HG03196 (cell line): ENCODE data around the gene SLC39A1.

ENCODE experiments used
- ATAC-seq: cut with Tn5 transposase; IDR thresholded peaks from one replicate; pipeline ENCODE4 v1.9.1; 2021; ENCODE audit not compliant: unreplicated experiment

The SLC39A1 gene

GRCh38 chr1:153953859-153954365 is 9.4 kb downstream of the SLC39A1 start:
- no peak for ATAC-seq

- no peak for ATAC-seq
These were observed 11.5 kb downstream of the SLC39A1 start for GRCh38 chr1:153951801-153952200.

DNA sequence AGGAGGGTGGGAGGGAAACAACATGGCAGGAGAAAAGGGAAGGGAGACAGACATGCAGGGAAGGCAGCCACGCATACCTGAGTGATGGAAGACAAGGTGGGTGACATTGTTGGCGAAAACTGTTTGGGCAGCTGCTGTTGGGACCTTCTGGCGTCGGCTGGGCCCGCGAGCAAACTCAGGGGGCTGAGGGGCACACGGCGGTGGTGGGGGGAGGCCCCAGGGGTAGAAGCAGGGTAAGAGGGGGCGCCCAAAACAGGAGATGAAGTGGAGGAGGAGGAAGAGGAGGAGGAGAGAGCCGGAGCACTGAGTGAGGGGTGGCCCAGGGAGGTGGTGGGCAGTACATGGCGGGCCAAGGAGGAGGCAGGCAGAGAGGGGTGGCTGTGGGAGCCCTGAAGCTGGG is 12.2 kb downstream of the SLC39A1 start:
- ATAC-seq = no peak

DNA sequence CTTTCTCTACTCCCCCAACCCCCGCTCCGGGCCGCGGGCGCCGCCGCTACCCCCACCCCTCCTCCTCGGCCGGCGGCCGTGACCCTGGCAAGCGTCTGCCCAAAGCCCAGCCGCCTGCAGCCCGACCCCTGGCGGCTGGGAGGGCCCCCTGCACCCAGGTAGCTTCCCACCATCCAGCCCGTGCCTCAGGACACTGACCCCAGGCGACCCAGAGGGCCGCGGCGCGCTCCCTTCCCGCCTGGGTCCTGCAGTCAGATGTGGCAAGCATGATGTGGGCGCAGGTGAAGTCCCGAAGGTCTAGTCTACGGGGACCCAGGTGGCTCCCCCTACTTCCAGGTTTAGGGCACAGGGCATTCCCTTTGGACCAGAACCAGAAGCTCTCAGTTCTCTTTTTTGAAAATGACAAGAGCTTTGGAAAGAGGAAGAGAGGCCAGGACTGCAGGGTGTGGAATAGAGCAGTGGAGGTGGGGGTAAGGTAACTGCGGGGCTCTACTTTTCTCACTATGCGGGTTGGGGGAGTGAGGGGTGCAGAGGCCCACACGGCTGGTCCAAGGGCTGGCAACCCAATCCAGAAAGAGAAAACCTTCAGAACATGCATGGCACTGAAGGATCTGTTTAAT is 16.6 kb downstream of the SLC39A1 start, which contains the start of gene DENND4B:
DENND4B (minus strand) TSS at position 97 of the 620 bp plus-strand sequence. CDS start 2,344 bp downstream, outside the sequence.
- ATAC-seq = peak; percentile 58

GRCh38 chr1:153945795-153946621 is 17.3 kb downstream of the SLC39A1 start:
- peak; percentile 60 for ATAC-seq

- peak; percentile 21 for ATAC-seq
These were observed 18.1 kb downstream of the SLC39A1 start for GRCh38 chr1:153945131-153945794.

DNA sequence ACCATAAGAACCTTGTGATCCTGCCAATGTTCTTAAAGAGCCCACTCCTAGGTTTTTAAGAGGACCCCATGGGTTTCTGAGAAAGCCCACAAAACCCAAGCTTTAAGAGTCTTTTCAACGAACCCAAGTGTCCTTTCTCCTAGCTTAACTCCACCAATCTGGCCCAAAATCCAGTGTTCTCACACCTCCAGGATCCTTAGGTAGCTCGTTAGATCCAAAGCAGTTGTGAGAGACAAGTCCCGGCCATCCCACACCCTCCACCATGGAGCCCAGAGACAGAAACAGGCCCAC is 18.6 kb downstream of the SLC39A1 start:
- ATAC-seq = no peak

GRCh38 chr1:153944005-153944826 is 19.1 kb downstream of the SLC39A1 start:
- no peak for ATAC-seq

GRCh38 chr1:153942766-153943549 is 20.4 kb downstream of the SLC39A1 start:
- ATAC-seq = no peak

DNA sequence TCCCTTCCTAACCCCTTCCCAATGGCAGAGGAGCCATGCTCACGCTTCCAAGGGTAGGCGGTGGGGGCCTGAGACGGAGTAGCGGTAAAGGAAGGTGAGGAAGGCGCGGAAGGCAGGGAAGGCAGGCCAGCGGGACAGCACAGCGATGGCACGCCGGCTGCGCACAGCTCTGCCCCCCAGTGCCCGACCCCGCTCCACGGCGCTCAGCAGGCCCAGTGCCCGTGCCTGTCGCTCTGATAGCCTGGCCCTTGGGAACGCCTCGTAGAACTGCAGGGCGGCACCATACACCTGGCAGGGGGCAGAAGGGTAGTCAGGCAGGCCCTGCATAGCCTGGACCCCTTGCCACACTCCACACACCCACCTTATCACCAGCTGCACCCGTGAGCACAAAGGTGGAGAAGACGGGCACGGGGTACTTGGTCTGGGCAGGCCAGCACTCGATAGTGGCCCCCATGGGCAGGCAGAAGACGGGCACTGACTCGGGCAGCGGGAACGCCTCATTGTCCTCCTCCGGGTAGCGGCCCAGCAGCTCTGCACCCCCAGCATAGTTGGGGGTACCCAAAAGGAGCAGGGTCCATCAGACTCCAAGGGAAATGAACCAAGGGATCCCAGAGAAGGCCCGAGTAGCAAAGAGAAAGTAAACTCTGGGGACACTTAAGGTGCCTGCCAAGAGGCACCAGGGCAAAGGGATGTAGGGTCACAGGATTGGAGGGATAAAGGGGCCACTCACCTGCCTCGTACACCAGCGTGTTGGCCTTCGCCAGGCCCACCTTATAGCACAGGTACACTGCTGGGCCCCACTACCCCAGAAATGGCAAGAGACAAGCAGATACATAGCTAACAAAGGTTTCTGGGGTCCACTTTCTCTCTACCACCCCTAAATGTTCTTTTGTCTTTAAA is 21.3 kb downstream of the SLC39A1 start:
- no peak for ATAC-seq

DNA sequence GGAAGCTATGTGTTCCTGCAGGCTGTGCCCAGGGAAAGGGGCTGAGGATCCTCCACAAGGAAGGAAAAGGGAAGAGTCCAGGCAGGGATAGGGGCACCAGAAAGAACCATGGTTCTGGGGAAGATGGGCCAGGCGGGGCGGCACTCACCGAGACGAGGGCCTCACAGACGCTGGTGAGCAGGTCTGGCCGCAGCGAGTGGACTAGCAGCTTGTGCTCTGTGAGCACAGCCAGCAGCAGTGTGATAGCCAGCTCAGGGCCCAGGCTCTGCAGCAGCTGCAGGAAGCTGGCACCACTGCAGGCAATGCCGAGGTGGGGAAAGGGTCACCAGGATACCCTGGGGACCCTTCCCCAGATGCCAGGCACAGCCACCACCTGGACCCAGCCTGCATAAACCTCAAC is 22.6 kb downstream of the SLC39A1 start:
- no peak for ATAC-seq

DNA sequence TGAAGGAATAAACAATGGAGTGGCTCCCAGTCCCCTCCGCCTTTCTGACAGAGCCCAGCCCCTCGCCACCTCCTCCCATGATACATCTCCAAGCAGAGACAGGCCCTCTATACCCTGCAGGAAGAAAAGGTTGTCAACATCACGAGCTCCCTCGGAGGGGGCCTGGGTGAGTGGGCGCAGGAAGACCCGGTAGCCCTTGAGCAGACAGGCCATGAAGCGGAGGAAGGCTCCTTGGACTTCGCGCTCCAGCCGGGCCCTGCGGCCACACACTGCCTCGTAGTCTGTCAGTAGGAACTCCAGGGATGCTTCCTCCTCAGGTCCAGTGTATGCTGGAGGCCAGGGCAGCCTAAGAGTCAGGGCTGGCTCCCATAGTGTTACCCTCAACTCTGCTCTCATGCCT is 23.9 kb downstream of the SLC39A1 start:
- no peak for ATAC-seq

- ATAC-seq = no peak
These were observed 24.3 kb downstream of the SLC39A1 start for GRCh38 chr1:153938996-153939395.

DNA sequence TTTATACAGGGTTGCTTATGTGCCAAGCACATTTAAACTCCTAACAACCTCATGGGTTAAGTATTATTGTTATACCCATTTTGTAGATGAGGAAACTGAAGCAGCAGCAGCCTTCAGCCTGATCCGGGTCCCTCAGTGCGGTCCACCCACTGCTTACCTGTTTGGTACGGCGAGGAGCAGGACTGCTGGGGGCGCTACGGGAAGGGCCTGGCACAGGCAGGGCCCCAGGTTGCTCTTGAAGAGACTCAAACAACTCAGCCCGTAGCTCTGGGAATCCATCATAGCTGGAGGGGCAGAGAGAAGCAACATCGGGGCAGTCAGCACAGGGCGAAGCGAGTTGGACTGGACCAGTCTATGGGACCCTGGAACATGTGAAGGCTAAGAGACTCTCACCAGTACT is 26.0 kb downstream of the SLC39A1 start:
- ATAC-seq = no peak

DNA sequence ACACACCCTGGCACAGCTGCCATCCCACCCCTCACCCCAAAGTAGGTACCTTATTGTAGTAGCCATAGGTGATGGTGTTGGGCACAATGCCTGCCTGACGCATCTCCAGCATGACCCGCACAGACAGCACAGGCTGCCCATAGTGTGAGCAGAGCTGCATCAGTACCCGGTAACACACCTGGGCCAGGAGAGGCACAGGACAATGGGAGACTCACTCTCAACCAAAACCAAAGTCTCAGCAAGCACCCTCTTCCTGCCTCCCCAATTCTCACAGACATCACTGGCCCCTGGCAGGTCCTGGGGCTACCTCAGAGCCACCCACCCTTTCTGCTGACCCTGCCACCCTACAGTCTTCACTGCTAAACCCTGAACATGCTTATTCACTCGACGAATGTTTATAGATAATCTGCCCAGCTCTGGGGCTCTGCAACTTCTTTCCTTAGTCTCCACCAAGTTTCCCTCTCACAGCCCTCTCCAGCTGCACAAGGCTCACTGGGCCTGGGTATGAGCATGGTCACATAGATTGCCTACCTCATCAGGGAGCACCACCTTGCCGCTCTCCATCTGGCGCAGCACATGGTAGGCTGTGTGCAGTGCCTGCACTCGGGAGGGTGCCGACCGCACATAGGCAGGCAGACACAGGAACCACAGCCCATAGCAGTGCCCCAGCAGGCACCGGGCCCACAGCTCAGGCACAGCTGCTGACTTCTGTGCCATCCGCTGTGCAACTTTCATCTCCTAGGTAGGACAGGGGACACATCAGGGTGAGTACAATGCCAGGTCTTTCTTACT is 27.1 kb downstream of the SLC39A1 start:
- no peak for ATAC-seq

GRCh38 chr1:153934746-153935145 is 28.6 kb downstream of the SLC39A1 start:
- ATAC-seq = no peak

- ATAC-seq = no peak
These were observed 29.4 kb downstream of the SLC39A1 start for GRCh38 chr1:153933955-153934354.

- no peak for ATAC-seq
These were observed 29.9 kb downstream of the SLC39A1 start for GRCh38 chr1:153933430-153933829.
